Measurements from ENCODE around the gene CMYA5.

Gene CMYA5

DNA sequence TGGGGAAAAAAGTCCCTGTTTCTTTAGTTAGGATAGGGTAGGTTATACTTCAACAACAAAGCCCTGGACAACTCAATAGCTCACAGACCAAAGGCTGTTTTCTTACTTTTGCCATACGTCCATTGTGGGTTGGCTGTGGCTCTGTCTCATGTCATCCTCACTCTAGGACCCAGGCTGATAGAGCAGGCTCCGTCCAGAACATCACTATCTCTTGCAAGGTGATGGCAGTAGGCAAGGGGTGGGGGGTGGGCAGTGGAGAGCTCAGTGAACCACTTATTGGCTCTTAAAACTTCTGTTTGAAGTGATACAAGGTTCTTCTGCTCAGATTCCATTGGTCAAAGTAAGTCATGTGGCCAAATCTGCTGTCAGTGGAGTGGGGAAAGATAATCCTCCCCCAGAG lies 126.4 kb downstream of the CMYA5 start:
- no peak for DNase-seq
- H3K27ac ChIP-seq (ENCODE audit: low read length), result no peak overlapping the region

GRCh38 chr5:79820648-79821047 lies 131.0 kb downstream of the CMYA5 start:
- TF ChIP-seq EZH2 (optimal IDR thresholded peaks at IDR 0.05; ENCODE audit: low read depth, low read length) (no peak), EZH2phosphoT487 (IDR thresholded peaks at IDR 0.05; ENCODE audit: low read length) (no peak), CTCF (IDR thresholded peaks at IDR 0.05; ENCODE audit: low read length) (no peak)
- Histone ChIP-seq H3K4me2 (ENCODE audit: low read depth, low read length) (no peak overlapping the region), H3K9me3 (replicated peaks; ENCODE audit: insufficient read depth, low read length) (no peaks in the 10 kb centered on the region), H3K27ac (ENCODE audit: low read length) (no peak overlapping the region), H3K9me2 (replicated peaks; ENCODE audit: insufficient read depth, low read length) (no peaks in the 10 kb centered on the region), H3K4me3 (ENCODE audit: low read length) (no peak overlapping the region), H3K4me1 (ENCODE audit: low read length) (no peaks in the 10 kb centered on the region), H3K9ac (ENCODE audit: low read length) (no peak overlapping the region), H2AFZ (ENCODE audit: low read length) (no peak overlapping the region), H3K27me3 (replicated peaks; ENCODE audit: insufficient read depth, low read length) (no peaks in the 10 kb centered on the region), H3F3A (ENCODE audit: insufficient read depth, low read length) (no peaks in the 10 kb centered on the region), H4K20me1 (ENCODE audit: insufficient read depth, low read length) (no peaks in the 10 kb centered on the region), H3K79me2 (ENCODE audit: low read length) (no peaks in the 10 kb centered on the region), H3K36me3 (replicated peaks; ENCODE audit: insufficient read depth, low read length) (no peaks in the 10 kb centered on the region)
- DNase-seq, result no peak

More for the DNA sequence above, 126.4 kb downstream of the CMYA5 start:
- H3K4me3 ChIP-seq (ENCODE audit: low read length), result no peak overlapping the region
- H3K9ac ChIP-seq (ENCODE audit: low read length), result no peak overlapping the region
- no peaks in the 10 kb centered on the region for H3K36me3 ChIP-seq (replicated peaks; ENCODE audit: insufficient read depth, low read length)
- H3K27me3 ChIP-seq (replicated peaks; ENCODE audit: insufficient read depth, low read length), result no peaks in the 10 kb centered on the region
- H3K4me1 ChIP-seq (ENCODE audit: low read length), result no peaks in the 10 kb centered on the region
- no peaks in the 10 kb centered on the region for H3K9me2 ChIP-seq (replicated peaks; ENCODE audit: insufficient read depth, low read length)
- TF ChIP-seq EZH2phosphoT487 (IDR thresholded peaks at IDR 0.05; ENCODE audit: low read length), result no peak
- H2AFZ ChIP-seq (ENCODE audit: low read length), result no peak overlapping the region
- H4K20me1 ChIP-seq (ENCODE audit: insufficient read depth, low read length), result no peaks in the 10 kb centered on the region
- no peaks in the 10 kb centered on the region for H3F3A ChIP-seq (ENCODE audit: insufficient read depth, low read length)
- no peaks in the 10 kb centered on the region for H3K9me3 ChIP-seq (replicated peaks; ENCODE audit: insufficient read depth, low read length)
- H3K4me2 ChIP-seq (ENCODE audit: low read depth, low read length), result no peak overlapping the region
- H3K79me2 ChIP-seq (ENCODE audit: low read length), result no peaks in the 10 kb centered on the region

DNA sequence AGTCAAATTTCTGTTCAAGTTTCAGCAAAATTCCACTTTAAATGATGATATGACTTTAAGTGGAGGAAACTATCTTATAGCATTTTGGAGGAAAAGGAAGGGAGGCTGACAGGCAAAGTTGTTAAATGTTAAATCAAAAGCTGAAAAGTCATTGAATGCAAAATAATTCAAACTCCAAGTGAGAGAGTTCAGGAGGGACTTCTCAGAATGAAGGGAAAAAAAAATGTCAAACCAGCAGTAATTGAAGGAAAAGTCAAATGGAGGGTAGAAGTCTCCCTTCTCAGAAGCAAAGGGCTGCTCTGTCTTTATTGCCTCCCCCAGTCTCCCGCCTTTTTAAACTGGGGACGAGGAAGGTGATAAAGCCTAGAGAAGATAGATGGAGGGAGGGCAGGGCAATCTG lies 134.8 kb downstream of the CMYA5 start:
- Histone ChIP-seq H3K9me3 (replicated peaks; ENCODE audit: insufficient read depth, low read length) (no peaks in the 10 kb centered on the region), H3F3A (ENCODE audit: insufficient read depth, low read length) (no peaks in the 10 kb centered on the region), H3K27ac (ENCODE audit: low read length) (no peak overlapping the region), H3K79me2 (ENCODE audit: low read length) (no peaks in the 10 kb centered on the region), H3K4me3 (ENCODE audit: low read length) (no peak overlapping the region), H3K9ac (ENCODE audit: low read length) (no peak overlapping the region), H3K9me2 (replicated peaks; ENCODE audit: insufficient read depth, low read length) (no peaks in the 10 kb centered on the region), H3K27me3 (replicated peaks; ENCODE audit: insufficient read depth, low read length) (no peaks in the 10 kb centered on the region), H3K4me2 (ENCODE audit: low read depth, low read length) (no peak overlapping the region), H2AFZ (ENCODE audit: low read length) (no peak overlapping the region), H4K20me1 (ENCODE audit: insufficient read depth, low read length) (no peaks in the 10 kb centered on the region), H3K36me3 (replicated peaks; ENCODE audit: insufficient read depth, low read length) (no peaks in the 10 kb centered on the region), H3K4me1 (ENCODE audit: low read length) (no peaks in the 10 kb centered on the region)
- DNase-seq, result no peak
- TF ChIP-seq EZH2phosphoT487 (IDR thresholded peaks at IDR 0.05; ENCODE audit: low read length), result no peak

GRCh38 chr5:79825802-79826201 lies 136.2 kb downstream of the CMYA5 start:
- no peak overlapping the region for H3K4me2 ChIP-seq (ENCODE audit: low read depth, low read length)
- H3K4me1 ChIP-seq (ENCODE audit: low read length), result no peaks in the 10 kb centered on the region
- H2AFZ ChIP-seq (ENCODE audit: low read length), result no peak overlapping the region
- no peaks in the 10 kb centered on the region for H3K36me3 ChIP-seq (replicated peaks; ENCODE audit: insufficient read depth, low read length)
- H3K4me3 ChIP-seq (ENCODE audit: low read length), result no peak overlapping the region
- no peaks in the 10 kb centered on the region for H3K27me3 ChIP-seq (replicated peaks; ENCODE audit: insufficient read depth, low read length)
- H3K27ac ChIP-seq (ENCODE audit: low read length), result no peak overlapping the region
- H3K9ac ChIP-seq (ENCODE audit: low read length), result no peak overlapping the region
- H3K79me2 ChIP-seq (ENCODE audit: low read length), result no peaks in the 10 kb centered on the region
- H3F3A ChIP-seq (ENCODE audit: insufficient read depth, low read length), result no peaks in the 10 kb centered on the region
- H4K20me1 ChIP-seq (ENCODE audit: insufficient read depth, low read length), result no peaks in the 10 kb centered on the region
- no peaks in the 10 kb centered on the region for H3K9me3 ChIP-seq (replicated peaks; ENCODE audit: insufficient read depth, low read length)
- no peaks in the 10 kb centered on the region for H3K9me2 ChIP-seq (replicated peaks; ENCODE audit: insufficient read depth, low read length)
- no peak for TF ChIP-seq EZH2 (optimal IDR thresholded peaks at IDR 0.05; ENCODE audit: low read depth, low read length)
- no peak for TF ChIP-seq CTCF (IDR thresholded peaks at IDR 0.05; ENCODE audit: low read length)
- no peak for TF ChIP-seq EZH2phosphoT487 (IDR thresholded peaks at IDR 0.05; ENCODE audit: low read length)
- DNase-seq, result no peak

All from MM.1S (cell line).